Caco-2 (cell line): Measurements from ENCODE around the gene MSI1. TPM values are rescaled to one million over a fixed set of nuclear protein-coding genes. Genes with fewer than 3 reads are reported as not detected.

Experiments
- BruUV-seq: library from RNA; stranded (reverse); fragments of 400-500 nt; replicated peaks from 2 replicates; lab custom pipeline; 2021; lab: Mats Ljungman, UMichigan
- CTCF ChIA-PET: fragments of 300-600 bp; sonication (Branson Sonifier 250); formaldehyde crosslinking; loops from one replicate; lab custom pipeline; 2022; ENCODE audit warnings: antibody characterized with exemption; lab: Charles Lee
- POLR2A ChIA-PET: fragments of 300-600 bp; sonication (Branson Sonifier 250); formaldehyde crosslinking; loops from one replicate; lab custom pipeline; 2022; ENCODE audit warnings: antibody characterized with exemption; lab: Charles Lee
- DNase-seq, 2 experiments: peaks; one replicate each; pipeline versions ENCODE4 v3.0.0 to v3.0.0-alpha.2; 2020 to 2022
- H3K27me3 ChIP-seq: replicated peaks from 2 replicates; pipeline ENCODE4 v1.6.0; 2011; ENCODE audit warnings: low read length; ENCODE audit not compliant: control insufficient read depth, insufficient read depth
- H3K36me3 ChIP-seq: 2 replicates; pipeline ENCODE4 v1.5.1; 2011; ENCODE audit warnings: low read length; ENCODE audit not compliant: control insufficient read depth, insufficient read depth
- H3K4me1 ChIP-seq: fragments of 250-450 bp; sonication (Bioruptor Pico); 2 replicates; pipeline ENCODE4 v1.5.1; 2020; ENCODE audit warnings: mild to moderate bottlenecking
- H3K4me3 ChIP-seq: 2 replicates; pipeline ENCODE4 v1.5.1; 2011; ENCODE audit warnings: low read depth, mild to moderate bottlenecking, control low read depth, low read length
- H3K9me3 ChIP-seq: fragments of 250-450 bp; sonication (Bioruptor Pico); 2 replicates; pipeline ENCODE4 v1.5.1; 2020; ENCODE audit warnings: mild to moderate bottlenecking, moderate library complexity
- H3K27ac Mint-ChIP-seq: one replicate; pipeline ENCODE4 v1.8.0; 2022; ENCODE audit warnings: mixed read lengths; ENCODE audit not compliant: unreplicated experiment
- H3K27me3 Mint-ChIP-seq: one replicate; pipeline ENCODE4 v1.8.0; 2022; ENCODE audit warnings: mixed read lengths; ENCODE audit not compliant: insufficient read depth, unreplicated experiment
- H3K36me3 Mint-ChIP-seq: one replicate; pipeline ENCODE4 v1.8.0; 2022; ENCODE audit warnings: mild to moderate bottlenecking, mixed read lengths; ENCODE audit not compliant: insufficient read depth, unreplicated experiment
- H3K4me1 Mint-ChIP-seq: one replicate; pipeline ENCODE4 v1.8.0; 2022; ENCODE audit warnings: low read depth, mixed read lengths; ENCODE audit not compliant: unreplicated experiment
- H3K4me3 Mint-ChIP-seq: one replicate; pipeline ENCODE4 v1.8.0; 2022; ENCODE audit warnings: mild to moderate bottlenecking, moderate library complexity, mixed read lengths; ENCODE audit not compliant: unreplicated experiment
- H3K9me3 Mint-ChIP-seq: one replicate; pipeline ENCODE4 v1.8.0; 2022; ENCODE audit warnings: mixed read lengths; ENCODE audit not compliant: unreplicated experiment
- intact Hi-C: fragments of 100-400 bp; cut with micrococcal nuclease; formaldehyde crosslinking; loops from one replicate; pipeline ENCODE4 v1.10.0; 2022; ENCODE audit not compliant: unreplicated experiment
- total RNA-seq: library from RNA; stranded (reverse); gene quantifications from 2 replicates; pipeline ENCODE4 v1.2.3, GENCODE V29; 2022
- TF ChIP-seq, protein P1 (sequence below), 2 experiments: fragments of 200-600 bp in 1 of 2; IDR thresholded peaks; 1 replicate in 1 of 2; 2 replicates in 1 of 2; pipeline versions ENCODE4 v1.5.1 to v1.8.0; 2011 to 2022; ENCODE audit warnings: antibody characterized with exemption in 1 of 2, control low read depth in 1 of 2, inconsistent platforms in 1 of 2, low read depth in 1 of 2, low read length in 1 of 2, mild to moderate bottlenecking in 1 of 2, moderate library complexity in 1 of 2; ENCODE audit not compliant: insufficient read depth in 1 of 2, severe bottlenecking in 1 of 2, unreplicated experiment in 1 of 2

MSI1 gene
- total RNA-seq, 1 experiment from 2014 or later: 24.8 TPM

DNA sequence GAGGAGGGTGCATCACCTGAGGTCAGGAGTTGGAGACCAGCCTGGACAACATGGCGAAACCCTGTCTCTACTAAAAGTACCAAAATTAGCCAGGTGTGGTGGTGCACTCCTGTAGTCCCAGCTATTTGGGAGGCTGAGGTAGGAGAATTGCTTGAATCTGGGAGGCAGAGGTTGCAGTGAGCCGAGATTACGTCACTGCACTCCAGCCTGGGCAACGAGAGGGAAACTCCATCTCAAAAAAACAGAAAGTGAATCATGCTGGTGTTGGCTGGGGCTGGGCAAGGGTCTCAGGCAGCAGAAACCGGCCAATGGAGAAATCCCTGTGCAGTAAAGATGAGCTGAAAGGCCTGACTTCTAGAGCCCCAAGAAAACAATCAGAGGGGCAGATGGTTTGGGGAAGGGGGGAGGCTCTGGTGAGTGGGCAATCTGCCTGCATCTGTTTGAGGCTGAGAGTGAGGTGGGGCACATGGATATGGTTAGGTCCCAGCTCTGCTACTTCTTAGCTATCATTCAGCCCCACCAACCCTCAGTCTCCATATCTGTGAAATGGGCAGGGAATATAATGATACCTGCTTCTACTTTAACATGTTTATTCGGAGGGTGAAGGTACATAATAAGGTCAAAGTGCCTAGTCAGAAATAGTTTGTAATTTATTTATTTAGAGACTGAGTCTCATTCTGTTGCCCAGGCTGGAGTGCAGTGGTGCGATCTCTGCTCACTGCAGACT lies 47.7 kb upstream of the MSI1 start:
- Mint-ChIP-seq H3K4me3 (no peak overlapping the region), H3K27ac (no peak overlapping the region), H3K27me3 (no peaks in the 10 kb centered on the region), H3K9me3 (no peaks in the 10 kb centered on the region), H3K36me3 (peaks cover 9% of the 10 kb centered on the region), H3K4me1 (no peaks in the 10 kb centered on the region)
- ChIA-PET POLR2A (no interaction called here), CTCF (no interaction called here)
- TF ChIP-seq, protein P1, sequence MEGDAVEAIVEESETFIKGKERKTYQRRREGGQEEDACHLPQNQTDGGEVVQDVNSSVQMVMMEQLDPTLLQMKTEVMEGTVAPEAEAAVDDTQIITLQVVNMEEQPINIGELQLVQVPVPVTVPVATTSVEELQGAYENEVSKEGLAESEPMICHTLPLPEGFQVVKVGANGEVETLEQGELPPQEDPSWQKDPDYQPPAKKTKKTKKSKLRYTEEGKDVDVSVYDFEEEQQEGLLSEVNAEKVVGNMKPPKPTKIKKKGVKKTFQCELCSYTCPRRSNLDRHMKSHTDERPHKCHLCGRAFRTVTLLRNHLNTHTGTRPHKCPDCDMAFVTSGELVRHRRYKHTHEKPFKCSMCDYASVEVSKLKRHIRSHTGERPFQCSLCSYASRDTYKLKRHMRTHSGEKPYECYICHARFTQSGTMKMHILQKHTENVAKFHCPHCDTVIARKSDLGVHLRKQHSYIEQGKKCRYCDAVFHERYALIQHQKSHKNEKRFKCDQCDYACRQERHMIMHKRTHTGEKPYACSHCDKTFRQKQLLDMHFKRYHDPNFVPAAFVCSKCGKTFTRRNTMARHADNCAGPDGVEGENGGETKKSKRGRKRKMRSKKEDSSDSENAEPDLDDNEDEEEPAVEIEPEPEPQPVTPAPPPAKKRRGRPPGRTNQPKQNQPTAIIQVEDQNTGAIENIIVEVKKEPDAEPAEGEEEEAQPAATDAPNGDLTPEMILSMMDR (IDR thresholded peaks at IDR 0.05; ENCODE audit: insufficient read depth in 1 of 2, low read depth in 1 of 2, low read length in 1 of 2, severe bottlenecking in 1 of 2, unreplicated experiment in 1 of 2): no peak
- Histone ChIP-seq H3K9me3 (no peaks in the 10 kb centered on the region), H3K4me1 (no peaks in the 10 kb centered on the region), H3K27me3 (no peaks in the 10 kb centered on the region), H3K36me3 (no peaks in the 10 kb centered on the region), H3K4me3 (no peak overlapping the region)
- intact Hi-C loops: no loop called here
- no peak for DNase-seq
- BruUV-seq: no TSS peak

DNA sequence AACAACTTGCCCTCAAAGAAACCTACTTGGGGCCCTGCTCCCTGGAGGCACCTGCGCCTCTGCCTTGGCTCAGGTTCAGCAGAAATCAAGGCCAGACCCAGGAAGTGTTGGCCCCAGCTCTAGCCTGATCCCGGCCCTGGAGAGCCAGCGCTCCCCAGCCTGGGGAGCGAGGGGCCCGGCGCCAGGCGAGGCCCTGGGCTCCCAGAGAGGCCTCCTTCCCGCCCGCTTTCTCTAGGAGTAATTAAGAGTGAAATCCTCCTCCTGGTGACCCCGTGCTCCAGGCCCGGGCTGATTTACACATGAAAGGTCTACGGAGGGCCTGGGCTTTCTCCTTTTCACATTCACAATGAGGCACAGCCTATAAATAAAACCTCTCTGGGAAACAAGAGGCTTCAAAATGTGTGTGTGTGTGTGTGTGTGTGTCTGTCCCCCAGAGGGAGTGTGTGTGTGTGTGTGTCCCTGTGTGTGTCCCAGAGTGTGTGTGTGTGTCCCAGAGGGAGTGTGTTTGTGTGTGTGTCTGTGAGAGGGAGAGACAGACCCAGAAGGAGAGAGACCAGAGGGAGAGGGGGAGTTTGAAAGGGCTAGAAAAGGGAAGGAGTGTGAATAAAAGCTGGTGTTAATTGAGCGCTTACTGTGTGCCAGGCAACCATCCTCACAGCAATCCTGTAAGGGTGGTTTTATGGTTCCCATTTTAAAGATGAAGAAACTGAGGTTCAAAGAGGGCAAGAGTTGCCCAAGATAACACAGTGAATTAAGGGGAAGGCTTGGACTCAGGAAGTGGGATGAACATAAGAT lies 45.1 kb upstream of the MSI1 start:
- TF ChIP-seq, protein P1 (IDR thresholded peaks at IDR 0.05; ENCODE audit: insufficient read depth in 1 of 2, low read depth in 1 of 2, low read length in 1 of 2, severe bottlenecking in 1 of 2, unreplicated experiment in 1 of 2): no peak
- H3K4me1 ChIP-seq: no peaks in the 10 kb centered on the region
- intact Hi-C loops: no loop called here
- Mint-ChIP-seq H3K36me3 (peaks cover 8% of the 10 kb centered on the region), H3K27me3 (no peaks in the 10 kb centered on the region), H3K4me1 (no peaks in the 10 kb centered on the region), H3K27ac (no peak overlapping the region), H3K4me3 (no peak overlapping the region), H3K9me3 (no peaks in the 10 kb centered on the region)
- no peaks in the 10 kb centered on the region for H3K36me3 ChIP-seq
- H3K4me3 ChIP-seq: no peak overlapping the region
- CTCF ChIA-PET: no interaction called here
- DNase-seq: no peak
- H3K27me3 ChIP-seq: no peaks in the 10 kb centered on the region
- POLR2A ChIA-PET: no interaction called here
- BruUV-seq: no TSS peak
- H3K9me3 ChIP-seq: no peaks in the 10 kb centered on the region

DNA sequence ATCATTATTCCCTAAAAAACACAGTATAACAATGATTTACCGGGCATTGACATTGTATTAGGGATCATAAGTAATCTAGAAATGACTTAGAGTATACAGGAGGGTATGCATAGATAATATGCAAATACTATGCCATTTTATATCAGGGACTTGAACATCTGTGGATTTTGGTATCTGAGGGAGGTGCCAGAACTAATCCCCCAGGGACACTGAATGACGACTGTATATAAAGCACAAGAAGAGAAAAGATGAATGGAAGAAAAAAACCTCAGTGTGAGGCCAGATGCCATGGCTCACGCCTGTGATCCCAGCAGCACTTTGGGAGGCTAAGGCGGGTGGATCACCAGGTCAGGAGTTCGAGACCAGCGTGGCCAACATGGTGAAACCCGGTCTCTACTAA lies 43.5 kb upstream of the MSI1 start:
- no peaks in the 10 kb centered on the region for H3K36me3 ChIP-seq
- no peaks in the 10 kb centered on the region for H3K9me3 ChIP-seq
- no peak overlapping the region for H3K27ac Mint-ChIP-seq
- DNase-seq: no peak
- POLR2A ChIA-PET: interaction anchor here (1.0 kb wide), 1 partner anchor 25 kb away, joined by 3 read pairs; no protein-coding TSS in a partner anchor
- no peaks in the 10 kb centered on the region for H3K9me3 Mint-ChIP-seq
- no peak overlapping the region for H3K4me3 Mint-ChIP-seq
- H3K4me1 ChIP-seq: no peaks in the 10 kb centered on the region
- H3K4me3 ChIP-seq: no peak overlapping the region
- H3K27me3 ChIP-seq: no peaks in the 10 kb centered on the region
- TF ChIP-seq, protein P1 (IDR thresholded peaks at IDR 0.05; ENCODE audit: insufficient read depth in 1 of 2, low read depth in 1 of 2, low read length in 1 of 2, severe bottlenecking in 1 of 2, unreplicated experiment in 1 of 2): no peak
- CTCF ChIA-PET: no interaction called here
- no TSS peak for BruUV-seq
- intact Hi-C loops: no loop called here
- no peaks in the 10 kb centered on the region for H3K27me3 Mint-ChIP-seq
- H3K4me1 Mint-ChIP-seq: no peaks in the 10 kb centered on the region
- peaks cover 8% of the 10 kb centered on the region for H3K36me3 Mint-ChIP-seq
